Muscle of back (tissue), 11 donors: Measurements from ENCODE around the gene NDUFS1. TPM values are rescaled to one million over a fixed set of nuclear protein-coding genes. Genes with fewer than 3 reads are reported as not detected.

Experiments used
- DNase-seq, 3 donors: peaks; one replicate each; pipeline versions ENCODE4 v3.0.0 to v3.0.0-alpha.2; 2013
- polyA plus RNA-seq, 10 donors: library from polyadenylated mRNA; unstranded; fragments of 120-200 nt; gene quantifications; one replicate each; pipeline ENCODE4 v1.2.1, GENCODE V29; 2013; ENCODE audit not compliant: insufficient read length in 10 of 10

NDUFS1 gene
- polyA plus RNA-seq, 10 donors: 61.6 to 81.6 (median 71.8) TPM

DNA sequence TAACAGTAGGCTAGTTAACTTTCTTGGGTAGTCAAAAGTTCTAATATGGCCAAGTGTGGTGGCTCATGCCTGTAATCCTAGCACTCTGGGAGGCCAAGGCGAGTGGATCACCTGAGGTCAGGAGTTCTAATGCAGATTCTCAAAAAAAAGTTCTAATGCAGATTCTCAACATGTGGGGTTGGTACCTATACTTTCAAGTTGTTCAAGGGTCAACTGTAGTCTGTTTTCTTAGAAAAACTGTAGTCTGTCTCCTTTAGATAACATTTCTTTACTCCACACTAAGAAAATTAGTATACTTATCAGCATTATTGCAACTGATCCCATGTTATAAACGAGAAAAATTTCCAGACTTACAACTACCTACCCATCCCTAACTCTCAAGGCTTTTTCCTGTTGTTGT lies 89.8 kb downstream of the NDUFS1 start:
- DNase-seq: no peak

DNA sequence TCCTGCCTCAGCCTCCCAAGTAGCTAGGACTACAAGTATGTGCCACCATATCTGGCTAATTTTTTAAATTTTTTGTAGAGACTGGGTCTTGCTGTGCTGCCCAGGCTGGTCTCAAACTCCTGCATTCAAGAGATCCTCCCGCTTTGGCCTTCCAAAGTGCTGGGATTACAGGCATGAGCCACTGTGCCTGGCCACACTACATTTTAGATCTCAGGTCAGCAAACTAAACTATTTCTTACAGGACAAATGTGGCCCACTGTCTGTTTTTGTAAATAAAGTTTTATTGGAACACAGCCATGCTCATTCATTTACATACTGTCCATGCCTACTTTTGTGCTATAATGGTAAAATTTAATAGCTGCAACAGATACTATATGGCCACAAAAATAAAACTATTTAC lies 91.0 kb downstream of the NDUFS1 start:
- no peak for DNase-seq

Other genes starting within 250 kb of the NDUFS1 start
- gene INO80D, start 73.3 kb downstream of the NDUFS1 start, polyA plus RNA-seq: 1 to 10 TPM; 5.7 to 9.8 (median 7.6) TPM
- gene EEF1B2, start 451 bp upstream of the NDUFS1 start, polyA plus RNA-seq: 1,000 to 10,000 TPM in 3 of 10 donors, 100 to 1,000 TPM in 7; 875 to 1,127 (median 974) TPM
- gene ZDBF2, start 115.2 kb upstream of the NDUFS1 start, polyA plus RNA-seq: 10 to 100 TPM in 5 of 10 donors, 1 to 10 TPM in 5; 7.2 to 14.4 (median 10.2) TPM